Colonic mucosa (tissue), 4 donors: ENCODE measurements around the gene TEC. TPM values are rescaled to one million over a fixed set of nuclear protein-coding genes. Genes with fewer than 3 reads are reported as not detected.
A peak's percentile ranks its signal among the peaks of the same experiment; 100 is the strongest.

Experiments used
- DNase-seq: peaks from one replicate; pipeline ENCODE4 v3.0.0-alpha.2; 2020
- H3K27ac ChIP-seq: fragments of 200-600 bp; one replicate; pipeline ENCODE4 v1.8.0; 2021
- H3K27me3 ChIP-seq: fragments of 200-600 bp; one replicate; pipeline ENCODE4 v1.8.0; 2021
- H3K36me3 ChIP-seq: fragments of 200-600 bp; one replicate; pipeline ENCODE4 v1.8.0; 2021
- H3K4me1 ChIP-seq: fragments of 200-600 bp; one replicate; pipeline ENCODE4 v1.8.0; 2021; ENCODE audit warnings: mild to moderate bottlenecking
- H3K4me3 ChIP-seq: fragments of 200-600 bp; one replicate; pipeline ENCODE4 v1.8.0; 2021
- H3K9ac ChIP-seq, 2 donors: one replicate each; pipeline ENCODE4 v1.7.0; 2013; ENCODE audit warnings: control low read depth in 2 of 2, low read depth in 2 of 2, low read length in 2 of 2
- H3K9me3 ChIP-seq: fragments of 200-600 bp; one replicate; pipeline ENCODE4 v1.8.0; 2021
- intact Hi-C: fragments of 100-400 bp; cut with DNase I; formaldehyde crosslinking; loops from one replicate; pipeline ENCODE4 v1.14.1; 2022
- total RNA-seq, 2 donors: library from RNA; stranded (reverse); fragmentation: NEBNext Ultra II Directional in 1 of 2; extraction: Animal tissue kit (Norgen Biotek cat#: 25700) in 1 of 2; gene quantifications; one replicate each; pipeline ENCODE4 v1.2.1, GENCODE V29; 2021
- TF ChIP-seq, protein P1 (sequence below): fragments of 200-600 bp; IDR thresholded peaks from one replicate; pipeline ENCODE4 v1.8.0; 2022; ENCODE audit warnings: antibody characterized with exemption, mild to moderate bottlenecking
- donor health status: healthy.
- donor health status: DM: no; HTN: no; CAD: no.
- donor health status: DM: no; HTN: no; CAD: no.

Gene TEC
- total RNA-seq, 2 donors from 2014 or later, result 2.1 to 2.9 TPM

DNA sequence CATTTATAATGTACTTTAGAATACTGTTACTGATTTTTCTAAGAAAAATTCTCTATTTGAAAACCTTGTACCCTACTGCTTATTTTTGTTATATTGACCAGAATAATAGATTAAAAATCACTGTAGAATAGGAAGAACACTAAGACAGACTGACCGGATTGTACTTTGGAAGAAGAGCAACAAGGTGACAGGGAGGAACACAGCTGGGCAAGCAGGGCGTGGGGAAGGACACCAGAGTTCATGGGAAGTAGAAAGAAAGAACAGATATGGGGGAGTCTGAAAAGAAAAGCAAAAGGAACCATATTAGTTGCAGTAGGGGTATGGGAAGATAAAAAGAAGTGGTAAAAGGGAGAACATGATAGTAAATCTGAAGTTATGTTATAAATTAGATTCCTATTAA, 174.2 kb downstream of the TEC start:
- Histone ChIP-seq H3K27me3 (no peaks in the 10 kb centered on the region), H3K9ac (no peak overlapping the region), H3K4me3 (no peak overlapping the region), H3K27ac (no peak overlapping the region), H3K9me3 (no peaks in the 10 kb centered on the region), H3K4me1 (no peaks in the 10 kb centered on the region), H3K36me3 (no peaks in the 10 kb centered on the region)
- intact Hi-C loops, result no loop called here
- DNase-seq, result no peak
- TF ChIP-seq, protein P1, sequence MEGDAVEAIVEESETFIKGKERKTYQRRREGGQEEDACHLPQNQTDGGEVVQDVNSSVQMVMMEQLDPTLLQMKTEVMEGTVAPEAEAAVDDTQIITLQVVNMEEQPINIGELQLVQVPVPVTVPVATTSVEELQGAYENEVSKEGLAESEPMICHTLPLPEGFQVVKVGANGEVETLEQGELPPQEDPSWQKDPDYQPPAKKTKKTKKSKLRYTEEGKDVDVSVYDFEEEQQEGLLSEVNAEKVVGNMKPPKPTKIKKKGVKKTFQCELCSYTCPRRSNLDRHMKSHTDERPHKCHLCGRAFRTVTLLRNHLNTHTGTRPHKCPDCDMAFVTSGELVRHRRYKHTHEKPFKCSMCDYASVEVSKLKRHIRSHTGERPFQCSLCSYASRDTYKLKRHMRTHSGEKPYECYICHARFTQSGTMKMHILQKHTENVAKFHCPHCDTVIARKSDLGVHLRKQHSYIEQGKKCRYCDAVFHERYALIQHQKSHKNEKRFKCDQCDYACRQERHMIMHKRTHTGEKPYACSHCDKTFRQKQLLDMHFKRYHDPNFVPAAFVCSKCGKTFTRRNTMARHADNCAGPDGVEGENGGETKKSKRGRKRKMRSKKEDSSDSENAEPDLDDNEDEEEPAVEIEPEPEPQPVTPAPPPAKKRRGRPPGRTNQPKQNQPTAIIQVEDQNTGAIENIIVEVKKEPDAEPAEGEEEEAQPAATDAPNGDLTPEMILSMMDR, result no peak

DNA sequence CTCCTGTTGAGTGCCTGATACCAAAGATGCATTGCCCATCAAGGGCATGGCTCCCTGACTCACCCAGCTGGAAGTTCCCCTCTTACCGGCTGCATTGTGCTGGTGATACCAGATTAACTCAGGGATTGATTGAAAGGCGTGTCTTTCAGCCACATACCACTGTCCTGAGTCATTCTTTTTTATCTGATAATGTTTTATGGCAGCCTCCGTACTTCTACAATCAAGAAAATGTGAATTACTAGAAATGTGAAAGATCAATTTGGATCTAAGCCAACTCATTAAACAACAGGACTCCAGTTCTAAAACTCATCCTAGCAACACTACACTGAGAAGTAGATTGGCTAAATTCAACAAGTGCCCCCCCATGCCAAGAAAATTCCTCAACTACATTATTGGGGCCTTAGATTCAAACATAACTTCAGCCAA, 175.6 kb downstream of the TEC start:
- H3K9ac ChIP-seq, result no peak overlapping the region
- H3K4me1 ChIP-seq, result no peaks in the 10 kb centered on the region
- H3K27ac ChIP-seq, result no peak overlapping the region
- peak; percentile 57 for DNase-seq
- no peak overlapping the region for H3K4me3 ChIP-seq
- TF ChIP-seq, protein P1, result no peak
- no peaks in the 10 kb centered on the region for H3K9me3 ChIP-seq
- intact Hi-C loops, result no loop called here
- H3K36me3 ChIP-seq, result no peaks in the 10 kb centered on the region
- no peaks in the 10 kb centered on the region for H3K27me3 ChIP-seq

DNA sequence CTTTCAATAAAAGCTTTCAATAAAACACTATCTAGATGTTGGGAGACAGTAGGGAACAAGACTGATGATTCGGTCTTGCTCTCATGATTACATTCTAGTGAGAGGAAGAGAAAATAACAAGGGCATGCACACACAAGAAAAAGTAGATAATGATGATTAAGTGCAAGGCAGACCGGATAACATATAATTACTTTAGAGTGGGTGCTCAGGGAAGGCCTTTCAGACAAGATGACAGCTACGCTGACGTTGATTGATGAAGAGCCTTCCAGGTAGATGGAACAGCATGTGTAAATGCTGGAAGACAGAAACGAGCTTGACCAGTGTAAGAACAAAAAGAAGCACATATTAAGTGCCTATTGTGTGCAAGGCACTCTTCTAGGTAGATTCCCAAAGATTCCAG, 179.0 kb downstream of the TEC start:
- no peaks in the 10 kb centered on the region for H3K4me1 ChIP-seq
- DNase-seq, result no peak
- intact Hi-C loops, result no loop called here
- no peak overlapping the region for H3K27ac ChIP-seq
- H3K27me3 ChIP-seq, result no peaks in the 10 kb centered on the region
- no peaks in the 10 kb centered on the region for H3K36me3 ChIP-seq
- no peak overlapping the region for H3K9ac ChIP-seq
- TF ChIP-seq, protein P1, result no peak
- no peak overlapping the region for H3K4me3 ChIP-seq
- no peaks in the 10 kb centered on the region for H3K9me3 ChIP-seq

DNA sequence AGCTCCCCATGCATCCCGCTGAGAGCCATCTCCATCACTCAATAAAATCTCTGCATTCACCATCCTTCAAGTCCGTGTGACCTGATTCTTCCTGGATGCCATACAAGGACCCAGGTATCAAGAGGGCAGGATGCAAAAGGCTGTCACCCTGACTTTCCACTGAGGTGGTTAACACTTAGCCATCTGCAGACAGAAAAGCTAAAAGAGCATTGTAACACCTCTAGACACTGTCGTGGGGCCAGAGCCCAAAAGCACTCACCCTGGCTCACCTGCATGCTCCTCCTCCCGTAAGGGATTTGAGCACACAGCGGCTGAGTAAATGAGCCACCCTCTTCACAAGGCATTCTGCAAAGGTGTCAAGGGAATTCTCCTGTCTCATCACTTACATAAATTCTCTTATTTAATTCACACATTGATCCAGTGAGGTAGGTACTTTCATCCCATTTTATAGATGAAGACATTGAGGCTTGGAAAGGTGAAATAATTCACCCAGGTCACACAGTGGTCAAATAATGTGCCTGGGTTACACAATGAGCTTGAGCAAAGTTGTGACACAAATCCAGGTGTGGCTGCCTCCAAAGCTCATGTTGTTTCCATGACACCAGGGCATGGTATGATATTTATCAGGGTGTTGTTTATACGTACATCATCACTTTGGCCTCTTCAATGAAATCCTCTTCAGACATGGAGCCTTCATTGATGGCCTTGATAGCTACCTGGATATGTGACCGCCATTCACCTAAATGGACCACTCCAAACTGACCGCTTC, 183.6 kb downstream of the TEC start:
- no peaks in the 10 kb centered on the region for H3K9me3 ChIP-seq
- H3K27ac ChIP-seq, result no peak overlapping the region
- H3K36me3 ChIP-seq, result no peaks in the 10 kb centered on the region
- TF ChIP-seq, protein P1, result no peak
- intact Hi-C loops, result loop anchor here (2.0 to 10.0 kb wide), 3 partner anchors 83 to 401 kb away; no protein-coding TSS in a partner anchor
- H3K9ac ChIP-seq, result no peak overlapping the region
- no peak overlapping the region for H3K4me3 ChIP-seq
- no peaks in the 10 kb centered on the region for H3K4me1 ChIP-seq
- H3K27me3 ChIP-seq, result no peaks in the 10 kb centered on the region
- no peak for DNase-seq

Other genes with a start within 250 kb of the TEC start
- gene TXK, start 135.6 kb downstream of the TEC start, total RNA-seq, result under 1 TPM; 0.57 to 0.72 TPM
- gene SLAIN2, start 71.7 kb upstream of the TEC start, total RNA-seq, result 10 to 100 TPM; 70.2 to 98.5 TPM
- under 1 TPM in 1 of 2 donors, not detected in 1; 0.35 TPM for gene SLC10A4, start 213.5 kb upstream of the TEC start, total RNA-seq
- not detected for gene ZAR1, start 220.4 kb upstream of the TEC start, total RNA-seq